Measurements from ENCODE around the gene ABCA3.
"Not testable (repeated sequence)": the region's sequence is repeated elsewhere in the genome, so short reads cannot be mapped to it uniquely, and the experiment has no call there.

Gene ABCA3

GRCh38 chr16:2280981-2281542 is 59.5 kb downstream of the ABCA3 start:
- no peak for DNase-seq (ENCODE audit: low read depth, low spot score)

- no peak for DNase-seq (ENCODE audit: low read depth, low spot score)
Measured at GRCh38 chr16:2280461-2280860, 60.1 kb downstream of the ABCA3 start.

DNA sequence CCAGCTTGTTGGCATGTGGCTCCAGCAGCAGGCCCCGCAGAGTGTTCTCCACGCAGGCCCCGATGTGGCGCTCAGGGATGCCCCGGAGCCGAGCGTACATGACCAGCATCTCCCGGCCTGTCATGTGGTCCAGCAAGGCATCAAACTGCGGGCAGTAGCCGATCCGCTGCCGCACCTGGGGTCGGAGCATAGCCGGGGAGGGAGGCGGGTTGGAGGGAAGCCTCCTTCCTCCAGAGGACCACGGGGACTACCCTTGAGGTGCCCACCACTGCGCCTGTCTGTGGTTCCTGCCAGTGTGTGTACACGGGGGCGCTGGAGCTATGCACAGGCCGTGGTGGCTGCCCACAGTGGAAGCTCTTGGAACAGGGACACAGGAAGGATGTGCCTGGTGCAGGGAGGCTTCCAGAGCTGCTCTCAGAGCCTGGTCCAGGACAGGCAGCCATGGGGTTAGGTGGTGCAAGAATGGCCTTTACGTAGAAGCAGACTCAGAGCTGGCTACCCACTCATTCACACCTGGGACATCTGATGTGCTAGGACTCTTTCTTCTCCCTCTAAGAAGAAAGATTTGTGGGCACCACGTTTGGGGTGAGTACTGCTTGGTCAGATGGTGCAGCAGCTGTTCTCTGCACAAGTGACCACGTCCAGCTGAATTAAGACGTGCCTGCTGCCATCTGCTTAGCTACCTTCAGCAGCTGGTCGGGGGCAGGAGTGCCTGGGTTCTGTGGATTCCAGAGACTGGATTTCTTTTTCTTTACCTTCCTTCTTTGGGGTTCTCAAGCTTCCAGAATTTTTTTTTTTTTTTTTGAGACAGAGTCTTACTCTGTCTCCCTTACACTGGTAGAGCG is 61.4 kb downstream of the ABCA3 start:
- no peak for DNase-seq (ENCODE audit: low read depth, low spot score)

DNA sequence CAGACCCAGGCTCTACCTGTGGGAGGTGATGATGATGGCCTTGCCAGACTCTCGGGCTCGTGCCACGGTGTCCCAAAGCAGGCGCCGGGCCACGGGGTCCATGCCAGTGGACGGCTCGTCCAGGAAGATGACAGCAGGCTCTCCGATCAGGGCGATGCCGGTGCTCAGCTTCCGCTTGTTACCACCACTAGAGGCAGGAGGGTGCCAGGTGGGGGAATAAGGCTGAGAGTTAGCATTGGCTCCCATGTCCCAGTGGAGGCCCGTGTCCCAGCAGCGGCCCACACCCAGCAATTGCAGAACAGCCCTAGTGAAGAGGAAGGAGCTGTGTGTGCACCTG is 62.3 kb downstream of the ABCA3 start:
- DNase-seq (ENCODE audit: low read depth, low spot score): no peak

GRCh38 chr16:2277466-2278271 is 62.9 kb downstream of the ABCA3 start:
- no peak for DNase-seq (ENCODE audit: low read depth, low spot score)

DNA sequence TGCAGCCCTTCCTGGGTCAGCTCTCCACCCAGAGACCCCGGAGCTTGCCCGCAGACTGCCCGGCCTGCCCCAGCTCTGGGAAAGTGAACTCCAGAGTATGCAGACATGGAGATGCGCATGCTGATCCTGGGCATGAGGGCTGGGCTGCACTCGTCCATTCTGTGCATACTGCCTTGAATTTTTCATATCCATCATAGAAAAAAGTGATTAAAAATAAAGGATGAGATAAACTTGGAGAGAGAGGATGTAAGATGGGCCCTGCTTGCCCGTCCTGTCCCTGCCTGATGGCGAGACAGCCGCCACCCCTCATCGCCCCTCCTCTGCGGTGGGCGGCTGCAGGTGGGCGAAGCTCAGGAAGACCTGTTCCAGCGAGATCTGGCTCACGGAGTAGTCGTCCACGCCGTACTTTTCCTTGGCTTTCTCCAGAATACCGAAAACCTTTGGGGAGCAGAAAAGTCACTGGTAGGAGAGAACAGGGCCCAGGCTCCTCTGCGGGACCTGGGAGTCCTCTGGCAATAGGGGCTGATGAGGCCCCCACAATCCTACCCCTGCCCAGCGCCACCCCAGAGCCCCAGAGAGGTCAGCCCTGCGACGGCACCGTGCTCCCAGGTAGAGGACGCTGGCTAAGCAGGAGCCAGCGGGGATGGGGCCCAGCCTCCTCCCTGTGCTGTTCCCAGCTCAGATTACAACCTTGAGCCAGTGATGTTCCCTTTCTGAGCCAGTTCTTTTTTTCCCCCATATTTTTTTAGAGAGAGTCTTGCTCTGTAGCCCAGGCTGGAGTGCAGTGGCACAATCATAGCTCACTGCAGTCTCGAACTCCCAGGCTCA is 63.9 kb downstream of the ABCA3 start:
- no peak for DNase-seq (ENCODE audit: low read depth, low spot score)

DNA sequence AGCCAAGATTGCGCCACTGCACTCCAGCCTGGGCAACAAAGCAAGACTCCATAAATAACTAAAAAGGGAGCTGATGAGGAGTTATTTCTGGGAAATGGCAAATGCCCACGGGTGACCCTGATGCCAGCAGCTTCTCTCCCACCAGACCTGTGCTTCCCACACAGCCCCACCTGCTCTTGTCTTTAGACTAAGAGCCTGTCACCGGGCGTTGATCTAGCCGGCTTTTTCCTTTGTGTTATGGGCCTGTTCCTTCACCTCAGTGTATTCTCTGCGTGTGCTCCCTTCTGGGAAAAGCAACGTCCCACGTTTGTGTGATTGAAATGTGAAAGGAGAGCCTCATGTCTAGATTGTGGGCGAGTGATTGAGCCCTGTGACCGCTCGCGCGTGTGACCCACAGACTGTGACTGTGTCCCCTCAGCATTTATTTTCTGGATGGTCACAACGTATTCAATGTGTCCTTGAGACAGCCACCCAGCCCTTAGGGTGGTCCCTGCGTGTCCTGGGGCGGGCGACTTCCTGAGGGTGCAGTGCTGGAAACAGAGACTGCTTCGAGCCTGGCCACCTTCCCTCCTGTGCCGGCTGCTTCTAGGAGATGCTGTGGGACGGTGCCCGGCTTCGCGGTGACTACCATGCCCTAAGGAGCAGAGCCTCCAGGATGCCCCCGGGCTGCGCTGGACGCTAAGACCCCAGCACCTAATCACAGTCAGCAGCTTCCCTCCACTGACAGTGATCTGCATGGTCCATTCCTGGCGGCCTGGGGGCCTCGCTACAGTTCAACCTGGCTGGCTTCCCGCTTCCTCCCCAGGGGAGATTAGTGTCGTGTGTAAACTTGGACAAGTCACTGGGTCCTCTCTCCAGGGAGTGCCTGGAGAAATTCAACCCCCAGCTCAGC is 64.8 kb downstream of the ABCA3 start:
- no peak for DNase-seq (ENCODE audit: low read depth, low spot score)

GRCh38 chr16:2273931-2274330 is 66.6 kb downstream of the ABCA3 start:
- no peak for DNase-seq (ENCODE audit: low read depth, low spot score)

GRCh38 chr16:2273484-2273883 is 67.0 kb downstream of the ABCA3 start:
- DNase-seq (ENCODE audit: low read depth, low spot score): no peak

DNA sequence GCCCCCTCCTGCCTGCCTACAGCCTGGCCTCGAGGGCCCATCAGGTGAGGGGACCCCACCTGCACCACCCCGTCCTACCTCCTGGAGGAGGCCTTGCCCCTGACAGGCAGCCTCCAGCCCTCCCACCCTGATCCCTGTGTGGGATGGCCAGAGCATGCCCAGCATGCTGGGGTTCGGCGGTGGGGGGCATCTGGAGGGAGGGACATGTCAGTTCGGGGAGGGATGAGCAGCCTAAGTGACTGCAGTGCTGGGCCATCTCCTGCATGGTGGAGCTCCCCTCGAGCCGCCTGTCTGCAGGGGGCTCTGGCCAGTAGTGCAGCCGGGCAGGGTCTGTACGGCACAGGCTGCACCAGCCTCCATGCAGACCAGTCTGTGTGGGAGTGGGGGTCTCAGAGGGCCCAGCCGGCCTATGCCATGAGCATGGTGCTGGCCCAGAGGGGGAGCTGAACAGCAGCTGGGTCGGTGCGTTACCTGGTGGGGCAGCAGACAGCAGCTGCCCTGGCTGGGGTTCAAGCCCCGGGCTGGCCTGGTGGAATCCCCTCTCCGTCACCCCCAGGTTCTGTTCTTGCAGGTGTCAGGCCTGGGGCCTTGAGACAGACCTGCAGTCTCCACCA is 68.6 kb downstream of the ABCA3 start:
- DNase-seq (ENCODE audit: low read depth, low spot score): no peak

GRCh38 chr16:2270588-2271470 is 69.7 kb downstream of the ABCA3 start:
- no peak for DNase-seq (ENCODE audit: low read depth, low spot score)

GRCh38 chr16:2270070-2270462 is 70.5 kb downstream of the ABCA3 start:
- no peak for DNase-seq (ENCODE audit: low read depth, low spot score)

DNA sequence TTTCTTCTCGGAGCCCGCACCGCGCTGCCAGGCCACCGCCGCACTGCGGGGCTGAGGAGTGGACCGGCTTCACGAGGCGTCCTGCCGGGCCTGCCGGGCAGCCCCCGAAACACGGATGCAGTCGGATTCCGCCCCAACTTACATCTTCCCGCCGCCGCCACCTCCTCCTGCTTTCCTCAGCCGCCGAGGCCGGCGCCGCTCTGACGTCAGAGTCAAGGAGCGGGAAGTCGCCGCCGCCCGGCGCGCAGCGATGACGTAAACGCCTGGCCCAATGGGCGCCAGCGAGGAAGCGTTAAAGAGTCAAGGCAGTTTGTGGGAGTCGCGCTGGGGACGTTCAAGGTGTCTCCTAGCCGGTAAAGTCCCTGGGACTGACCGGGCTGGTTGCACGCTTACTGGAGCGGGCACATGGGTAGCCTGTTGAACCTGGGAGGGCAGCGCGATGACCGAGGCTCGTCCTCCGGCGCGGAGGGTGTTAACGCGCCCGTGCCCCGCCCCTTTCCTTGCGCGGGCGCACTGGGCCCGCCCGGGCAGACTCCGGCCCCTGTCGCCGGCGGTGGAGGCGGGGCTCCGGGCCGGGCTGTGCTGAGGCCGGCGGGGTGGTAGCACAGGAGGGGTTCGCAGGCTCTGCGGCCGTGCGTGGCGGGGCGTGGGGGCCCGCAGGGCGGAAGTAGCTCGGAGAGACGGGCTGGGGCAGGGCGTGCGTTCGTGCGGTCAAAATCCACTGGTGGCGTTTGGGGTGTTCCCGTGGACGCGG is 72.4 kb downstream of the ABCA3 start, which contains the start of gene RNPS1:
Gene RNPS1 (minus strand): TSS at position 214 of the 754 bp plus-strand sequence. CDS start 3,483 bp downstream, outside the sequence.
- DNase-seq (ENCODE audit: low read depth, low spot score): peak; percentile 89

- DNase-seq (ENCODE audit: low read depth, low spot score): not testable (repeated sequence)
Measured at GRCh38 chr16:2267505-2267912, 73.0 kb downstream of the ABCA3 start.

GRCh38 chr16:2266887-2267286 is 73.6 kb downstream of the ABCA3 start:
- not testable (repeated sequence) for DNase-seq (ENCODE audit: low read depth, low spot score)

DNA sequence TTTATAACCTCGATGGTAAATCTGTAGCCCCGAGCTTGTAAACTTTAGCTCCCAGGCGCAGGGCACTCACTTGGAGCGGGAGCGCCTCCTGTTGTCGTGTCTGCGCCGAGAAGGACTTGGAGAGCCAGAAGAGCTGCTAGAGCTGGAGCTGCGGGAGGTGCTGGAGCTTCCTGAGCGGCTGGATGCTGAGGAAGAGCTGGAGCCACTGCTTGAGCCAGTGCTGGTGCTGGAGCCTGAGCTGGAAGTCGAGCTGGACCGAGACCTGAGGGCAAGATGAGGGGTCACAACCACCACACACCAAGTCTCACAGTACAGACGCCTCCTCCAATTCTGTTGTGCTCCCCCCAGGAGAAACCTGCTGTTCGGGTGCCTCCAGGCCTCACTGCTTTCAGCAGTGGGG is 77.5 kb downstream of the ABCA3 start:
- DNase-seq (ENCODE audit: low read depth, low spot score): not testable (repeated sequence)

DNA sequence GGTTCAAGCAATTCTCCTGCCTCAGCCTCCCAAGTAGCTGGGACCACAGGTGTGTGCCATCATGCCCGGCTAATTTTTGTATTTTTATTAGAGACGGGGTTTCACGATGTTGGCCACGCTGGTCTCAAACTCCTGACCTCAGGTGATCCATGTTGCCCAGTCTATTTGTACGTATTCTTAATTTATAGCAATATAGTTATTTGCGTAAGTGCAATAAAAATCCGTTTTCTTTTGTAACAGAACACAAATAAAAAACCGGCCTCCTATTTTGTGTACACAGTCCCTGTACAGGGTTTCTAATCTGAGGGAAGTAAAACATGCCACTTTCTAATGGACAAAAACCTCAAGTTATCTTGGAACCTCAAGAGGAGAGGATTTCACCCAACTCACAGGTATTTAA is 80.3 kb downstream of the ABCA3 start:
- no peak for DNase-seq (ENCODE audit: low read depth, low spot score)

DNA sequence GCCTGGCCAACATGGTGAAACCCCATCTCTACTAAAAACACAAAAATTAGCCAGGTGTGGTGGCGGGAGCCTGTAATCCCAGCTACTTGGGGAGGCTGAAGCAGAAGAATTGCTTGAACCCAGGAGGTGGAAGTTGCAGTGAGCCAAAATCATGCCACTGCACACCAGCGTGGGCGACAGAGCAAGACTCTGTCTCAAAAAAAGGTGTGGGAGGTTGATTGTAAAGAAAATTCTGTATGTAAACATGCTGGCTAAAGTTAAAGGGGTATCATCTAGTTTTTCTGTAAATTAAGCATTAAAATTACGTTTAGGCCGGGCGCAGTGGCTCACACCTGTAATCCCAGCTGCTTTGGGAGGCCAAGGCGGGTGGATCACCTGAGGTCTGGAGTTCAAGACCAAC is 82.0 kb downstream of the ABCA3 start:
- DNase-seq (ENCODE audit: low read depth, low spot score): not testable (repeated sequence)

Data from activated naive CD8-positive, alpha-beta T cell treated with anti-CD3 and anti-CD28 coated beads, Interleukin-2, amount 50 U/mL, for 16 hours (primary cell).